ENCODE data around the gene ADARB2. TPM values are rescaled to one million over a fixed set of nuclear protein-coding genes. Genes with fewer than 3 reads are reported as not detected.

Gene ADARB2
- total RNA-seq, 2 donors from 2014 or later, result 1.1 to 1.8 TPM

GRCh38 chr10:1726861-1727260, 10.5 kb downstream of the ADARB2 start:
- DNase-seq, result no peak
- Histone ChIP-seq H3K36me3 (ENCODE audit: control insufficient read depth, insufficient read depth, low read length) (no peaks in the 10 kb centered on the region), H3K27ac (ENCODE audit: low read depth, low read length) (no peak overlapping the region), H3K9me3 (ENCODE audit: control insufficient read depth, low read length) (no peaks in the 10 kb centered on the region), H3K27me3 (ENCODE audit: control insufficient read depth, insufficient read depth, low read length, poor library complexity, severe bottlenecking) (no peaks in the 10 kb centered on the region), H3K4me1 (ENCODE audit: control insufficient read depth, insufficient read depth, low read length) (no peaks in the 10 kb centered on the region), H3K4me3 (ENCODE audit: low read length) (no peak overlapping the region), H3K9ac (ENCODE audit: extremely low read depth, low read length, poor library complexity, severe bottlenecking) (no peak overlapping the region)
- Mint-ChIP-seq H3K36me3 (ENCODE audit: low read depth) (no peaks in the 10 kb centered on the region), H3K4me1 (no peaks in the 10 kb centered on the region), H3K27me3 (ENCODE audit: insufficient read depth) (no peaks in the 10 kb centered on the region), H3K9me3 (no peaks in the 10 kb centered on the region), H3K4me3 (no peak overlapping the region), H3K27ac (no peak overlapping the region)
- TF ChIP-seq, protein P1, sequence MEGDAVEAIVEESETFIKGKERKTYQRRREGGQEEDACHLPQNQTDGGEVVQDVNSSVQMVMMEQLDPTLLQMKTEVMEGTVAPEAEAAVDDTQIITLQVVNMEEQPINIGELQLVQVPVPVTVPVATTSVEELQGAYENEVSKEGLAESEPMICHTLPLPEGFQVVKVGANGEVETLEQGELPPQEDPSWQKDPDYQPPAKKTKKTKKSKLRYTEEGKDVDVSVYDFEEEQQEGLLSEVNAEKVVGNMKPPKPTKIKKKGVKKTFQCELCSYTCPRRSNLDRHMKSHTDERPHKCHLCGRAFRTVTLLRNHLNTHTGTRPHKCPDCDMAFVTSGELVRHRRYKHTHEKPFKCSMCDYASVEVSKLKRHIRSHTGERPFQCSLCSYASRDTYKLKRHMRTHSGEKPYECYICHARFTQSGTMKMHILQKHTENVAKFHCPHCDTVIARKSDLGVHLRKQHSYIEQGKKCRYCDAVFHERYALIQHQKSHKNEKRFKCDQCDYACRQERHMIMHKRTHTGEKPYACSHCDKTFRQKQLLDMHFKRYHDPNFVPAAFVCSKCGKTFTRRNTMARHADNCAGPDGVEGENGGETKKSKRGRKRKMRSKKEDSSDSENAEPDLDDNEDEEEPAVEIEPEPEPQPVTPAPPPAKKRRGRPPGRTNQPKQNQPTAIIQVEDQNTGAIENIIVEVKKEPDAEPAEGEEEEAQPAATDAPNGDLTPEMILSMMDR (conservative IDR thresholded peaks at IDR 0.05), result no peak
- WGBS, 2 experiments (ENCODE audit: insufficient coverage in 1 of 2, insufficient read length in 1 of 2), result 93 to 94% methylated on average over 9 to 11 of the region's 11 CpGs

DNA sequence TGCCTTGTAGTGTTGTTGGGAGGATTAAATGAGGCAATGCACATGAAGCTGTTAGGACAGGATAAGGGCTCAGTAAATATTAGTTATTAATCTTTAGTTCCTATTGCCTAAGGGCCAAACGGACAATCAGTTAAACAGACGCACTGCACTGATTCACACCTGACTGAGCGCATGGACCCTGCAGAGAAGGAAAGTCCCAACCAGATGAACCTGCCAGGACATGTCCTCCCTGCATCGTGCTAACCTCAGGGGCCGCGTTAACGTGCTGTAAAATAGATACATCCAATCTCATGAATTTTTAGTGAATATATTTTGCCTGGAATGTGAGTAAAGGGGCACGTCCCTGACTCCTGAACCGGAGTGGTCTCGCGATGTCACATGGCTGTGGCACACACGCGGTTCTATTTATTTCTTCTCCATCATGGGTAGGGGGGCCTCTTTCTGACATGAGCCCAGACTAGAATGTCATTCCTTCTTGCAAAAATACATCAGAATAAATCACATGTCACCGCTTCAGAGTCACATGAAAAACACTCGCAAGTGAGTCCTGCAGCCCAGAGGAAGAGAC, 12.3 kb downstream of the ADARB2 start:
- 92 to 95% methylated on average over 13 to 15 of the region's 15 CpGs for WGBS, 2 experiments (ENCODE audit: insufficient coverage in 1 of 2, insufficient read length in 1 of 2)
- H3K36me3 Mint-ChIP-seq (ENCODE audit: low read depth), result no peaks in the 10 kb centered on the region
- peak overlapping the region; percentile 10 for H3K27ac ChIP-seq (ENCODE audit: low read depth, low read length)

DNA sequence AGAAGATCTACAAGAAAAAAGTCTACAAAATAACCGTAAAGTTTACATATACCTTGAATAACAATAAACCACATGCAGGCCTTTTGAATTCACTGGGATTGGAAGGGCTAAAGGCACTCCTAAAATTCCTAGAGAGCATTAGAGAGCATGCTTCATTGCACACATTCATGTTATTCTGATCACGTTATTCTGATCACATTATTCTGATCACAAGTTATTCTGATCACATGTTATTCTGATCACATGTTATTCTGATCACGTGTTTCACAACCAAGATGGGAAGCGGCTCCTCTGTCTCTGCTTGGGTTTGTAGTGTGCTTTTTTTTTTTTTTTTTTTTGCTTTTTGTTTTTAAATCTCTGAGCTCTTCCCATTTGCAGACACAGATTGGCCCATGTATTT, 20.5 kb downstream of the ADARB2 start:
- TF ChIP-seq, protein P1 (conservative IDR thresholded peaks at IDR 0.05), result no peak
- Histone ChIP-seq H3K9ac (ENCODE audit: extremely low read depth, low read length, poor library complexity, severe bottlenecking) (no peak overlapping the region), H3K27ac (ENCODE audit: low read depth, low read length) (no peak overlapping the region), H3K9me3 (ENCODE audit: control insufficient read depth, low read length) (no peaks in the 10 kb centered on the region), H3K27me3 (ENCODE audit: control insufficient read depth, insufficient read depth, low read length, poor library complexity, severe bottlenecking) (no peaks in the 10 kb centered on the region), H3K4me3 (ENCODE audit: low read length) (no peak overlapping the region), H3K4me1 (ENCODE audit: control insufficient read depth, insufficient read depth, low read length) (no peaks in the 10 kb centered on the region), H3K36me3 (ENCODE audit: control insufficient read depth, insufficient read depth, low read length) (no peaks in the 10 kb centered on the region)
- 88 to 100% methylated on average over 1 to 4 of the region's 4 CpGs for WGBS, 2 experiments (ENCODE audit: insufficient coverage in 1 of 2, insufficient read length in 1 of 2)
- H3K27me3 Mint-ChIP-seq (ENCODE audit: insufficient read depth), result no peaks in the 10 kb centered on the region
- DNase-seq, result no peak
- no peak overlapping the region for H3K27ac Mint-ChIP-seq
- H3K9me3 Mint-ChIP-seq, result no peaks in the 10 kb centered on the region
- H3K4me3 Mint-ChIP-seq, result no peak overlapping the region
- H3K36me3 Mint-ChIP-seq (ENCODE audit: low read depth), result no peaks in the 10 kb centered on the region
- H3K4me1 Mint-ChIP-seq, result peaks cover 6% of the 10 kb centered on the region

More for the DNA sequence above, 12.3 kb downstream of the ADARB2 start:
- Histone ChIP-seq H3K4me3 (ENCODE audit: low read length) (no peak overlapping the region), H3K27me3 (ENCODE audit: control insufficient read depth, insufficient read depth, low read length, poor library complexity, severe bottlenecking) (no peaks in the 10 kb centered on the region), H3K4me1 (ENCODE audit: control insufficient read depth, insufficient read depth, low read length) (no peaks in the 10 kb centered on the region), H3K9me3 (ENCODE audit: control insufficient read depth, low read length) (no peaks in the 10 kb centered on the region), H3K9ac (ENCODE audit: extremely low read depth, low read length, poor library complexity, severe bottlenecking) (no peak overlapping the region), H3K36me3 (ENCODE audit: control insufficient read depth, insufficient read depth, low read length) (no peaks in the 10 kb centered on the region)
- Mint-ChIP-seq H3K9me3 (no peaks in the 10 kb centered on the region), H3K27ac (no peak overlapping the region), H3K4me1 (no peaks in the 10 kb centered on the region), H3K4me3 (no peak overlapping the region), H3K27me3 (ENCODE audit: insufficient read depth) (no peaks in the 10 kb centered on the region)
- DNase-seq, result no peak
- TF ChIP-seq, protein P1 (conservative IDR thresholded peaks at IDR 0.05), result no peak
